ENCODE results near the gene TMEM208.

Gene TMEM208

DNA sequence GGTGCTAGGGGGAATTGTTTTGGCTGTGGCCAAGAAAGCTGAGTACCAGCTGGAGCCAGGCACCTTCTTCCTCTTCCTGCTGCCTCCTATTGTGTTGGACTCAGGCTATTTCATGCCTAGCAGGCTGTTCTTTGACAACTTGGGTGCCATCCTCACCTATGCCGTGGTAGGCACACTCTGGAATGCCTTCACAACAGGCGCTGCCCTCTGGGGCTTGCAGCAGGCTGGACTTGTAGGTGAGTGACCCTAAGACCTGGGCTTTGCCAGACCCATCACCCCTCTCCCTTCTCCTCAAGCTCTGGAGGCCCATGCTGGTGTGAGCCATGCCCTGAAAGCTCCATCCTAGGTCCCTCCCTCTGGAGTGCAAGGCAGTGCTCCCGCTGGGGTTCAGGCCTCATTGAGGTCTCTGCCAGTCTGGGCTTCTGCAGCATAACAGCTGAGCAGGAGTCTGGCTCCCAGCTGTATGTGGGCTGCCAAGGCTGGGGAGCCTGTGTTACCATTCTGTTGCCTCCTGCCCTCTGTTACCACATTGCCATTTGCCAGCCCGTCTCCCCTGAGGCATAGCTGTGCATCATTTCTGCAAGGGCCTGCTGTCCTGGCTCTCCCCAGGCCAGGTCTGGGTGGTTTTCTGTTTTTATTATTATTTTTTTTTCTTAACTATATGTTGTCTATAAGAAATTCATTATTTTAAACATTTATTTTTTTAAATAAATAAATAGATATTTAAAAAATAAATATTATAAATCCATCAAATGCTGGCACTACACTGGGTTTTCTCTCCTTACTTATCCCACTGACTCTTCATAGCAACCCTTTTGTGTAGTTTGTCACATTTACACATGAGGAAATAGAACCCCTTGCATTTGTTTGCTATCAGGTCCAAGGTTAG, 25.9 kb downstream of the TMEM208 start:
- no peak for DNase-seq

DNA sequence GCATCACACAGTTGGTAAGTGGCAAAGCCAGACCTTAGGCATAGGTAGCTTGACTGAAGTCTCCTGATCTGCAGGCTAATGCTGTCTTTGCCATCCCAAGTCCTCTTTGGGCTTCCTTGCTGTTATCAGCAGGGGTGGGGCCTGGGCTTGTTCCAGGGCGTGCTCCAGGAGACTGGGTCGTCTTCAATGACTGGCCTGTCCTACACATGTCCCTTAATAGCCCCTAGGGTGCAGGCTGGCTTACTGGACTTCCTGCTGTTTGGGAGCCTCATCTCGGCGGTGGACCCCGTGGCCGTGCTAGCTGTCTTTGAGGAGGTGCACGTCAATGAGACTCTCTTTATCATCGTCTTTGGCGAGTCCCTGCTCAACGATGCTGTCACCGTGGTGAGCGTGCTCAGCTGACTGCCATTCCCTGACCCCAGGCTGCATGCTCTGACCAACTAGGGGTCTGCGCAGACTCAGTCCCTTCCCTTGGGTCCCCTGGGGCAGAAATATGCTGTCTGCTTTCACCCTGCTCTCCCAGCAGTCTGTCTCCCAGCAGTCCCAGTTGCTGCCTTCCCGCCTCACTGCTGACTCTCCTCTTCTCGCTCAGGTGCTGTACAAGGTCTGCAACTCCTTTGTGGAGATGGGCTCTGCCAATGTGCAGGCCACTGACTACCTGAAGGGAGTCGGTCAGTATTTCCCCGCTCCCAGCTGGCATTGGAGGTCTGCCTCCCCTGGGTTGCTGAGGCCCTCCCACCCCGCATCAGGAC, 28.0 kb downstream of the TMEM208 start:
- no peak for DNase-seq

DNA sequence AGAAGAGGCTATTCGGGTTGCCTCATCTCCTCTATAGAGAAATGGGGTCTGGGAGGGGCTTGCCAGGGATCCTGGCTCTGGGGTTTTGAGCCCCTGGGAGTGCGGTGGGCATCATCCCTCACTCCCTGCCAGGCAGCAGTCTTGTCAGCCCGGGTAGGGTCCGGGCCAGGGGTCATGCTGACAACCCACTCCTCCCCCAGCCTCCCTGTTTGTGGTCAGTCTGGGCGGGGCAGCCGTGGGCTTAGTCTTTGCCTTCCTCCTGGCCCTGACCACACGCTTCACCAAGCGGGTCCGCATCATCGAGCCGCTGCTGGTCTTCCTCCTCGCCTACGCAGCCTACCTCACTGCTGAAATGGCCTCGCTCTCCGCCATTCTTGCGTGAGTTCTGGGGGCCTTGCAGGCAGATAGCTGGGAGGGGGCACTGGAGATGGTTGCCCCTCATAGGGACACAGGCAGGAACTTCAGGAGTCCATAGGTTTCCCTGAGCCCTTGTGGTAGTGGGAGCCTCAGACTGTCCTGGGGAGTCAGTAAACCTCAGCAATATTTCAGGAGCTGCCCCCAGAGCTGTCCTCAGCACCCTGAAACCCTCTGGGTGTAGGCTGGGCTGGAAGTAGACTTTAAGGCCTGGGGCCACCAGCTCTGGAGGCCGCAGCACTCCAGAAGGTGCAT, 28.8 kb downstream of the TMEM208 start:
- no peak for DNase-seq

- DNase-seq = no peak
These were observed 29.8 kb downstream of the TMEM208 start for GRCh38 chr16:67256701-67257230.

DNA sequence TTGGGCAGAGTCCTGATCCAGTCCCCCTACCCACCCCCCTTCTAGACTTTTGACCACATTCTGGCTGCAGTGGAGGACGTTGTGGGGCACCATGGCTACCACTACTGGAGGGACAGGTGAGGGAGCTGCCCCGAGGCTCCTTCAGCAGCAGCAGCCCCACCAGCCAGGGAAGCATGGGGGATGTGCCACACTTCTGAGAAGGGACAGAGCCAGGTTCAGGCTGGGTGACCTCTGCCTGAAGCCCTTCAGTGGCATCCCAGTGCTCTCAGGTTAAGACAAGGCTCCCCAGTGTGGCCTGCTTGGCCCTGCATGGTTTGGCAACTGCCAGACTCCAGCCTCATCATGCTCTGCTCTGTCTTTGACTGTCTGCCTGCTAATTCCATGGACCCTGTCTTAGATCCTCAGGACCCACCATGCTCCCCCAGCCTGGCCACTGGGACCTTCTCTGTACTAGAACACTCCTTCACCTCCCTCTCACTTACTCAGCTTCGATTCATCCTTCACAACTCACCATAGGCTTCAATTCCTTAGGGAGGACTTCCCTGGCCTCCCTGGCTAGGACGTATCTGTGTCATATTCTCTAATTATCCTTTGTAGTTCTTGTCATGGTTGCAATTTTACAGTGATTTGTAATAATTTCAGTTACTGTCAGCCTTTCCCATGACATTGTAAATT, 30.7 kb downstream of the TMEM208 start:
- DNase-seq = no peak

- no peak for DNase-seq
These were observed 31.4 kb downstream of the TMEM208 start for GRCh38 chr16:67258161-67258835.

- DNase-seq = no peak
These were observed 32.8 kb downstream of the TMEM208 start for GRCh38 chr16:67259705-67260104.

DNA sequence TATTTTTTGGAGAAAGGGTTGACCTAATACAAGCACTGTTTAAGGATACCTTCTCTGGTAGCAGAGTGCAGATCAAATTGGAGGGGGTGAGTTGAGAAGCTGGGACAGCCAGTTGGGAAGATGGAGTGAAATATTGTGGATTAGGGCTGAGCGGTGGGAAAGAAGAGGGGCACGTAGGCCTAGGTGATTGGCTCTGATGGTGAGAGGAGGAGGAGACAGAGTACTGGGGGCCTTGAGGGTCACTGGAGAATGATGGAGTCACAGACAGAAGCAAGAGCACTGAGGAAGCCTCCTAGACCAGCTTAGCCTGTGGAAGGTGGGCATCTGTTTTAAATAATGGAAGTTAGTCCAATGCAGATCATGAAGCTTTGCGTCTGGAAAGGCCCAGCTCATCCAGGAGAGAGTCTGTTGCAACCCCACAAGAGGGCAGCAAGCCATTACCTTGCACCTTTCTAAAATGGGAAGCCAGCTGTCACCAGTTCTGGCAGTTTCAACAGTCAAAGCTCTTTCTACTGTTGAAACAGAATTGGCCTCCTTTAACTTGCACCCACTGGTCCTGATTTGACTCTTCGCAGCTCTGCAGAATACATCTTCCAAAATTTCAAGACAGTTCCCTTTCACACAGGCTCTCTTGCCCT, 33.6 kb downstream of the TMEM208 start:
- DNase-seq = no peak

DNA sequence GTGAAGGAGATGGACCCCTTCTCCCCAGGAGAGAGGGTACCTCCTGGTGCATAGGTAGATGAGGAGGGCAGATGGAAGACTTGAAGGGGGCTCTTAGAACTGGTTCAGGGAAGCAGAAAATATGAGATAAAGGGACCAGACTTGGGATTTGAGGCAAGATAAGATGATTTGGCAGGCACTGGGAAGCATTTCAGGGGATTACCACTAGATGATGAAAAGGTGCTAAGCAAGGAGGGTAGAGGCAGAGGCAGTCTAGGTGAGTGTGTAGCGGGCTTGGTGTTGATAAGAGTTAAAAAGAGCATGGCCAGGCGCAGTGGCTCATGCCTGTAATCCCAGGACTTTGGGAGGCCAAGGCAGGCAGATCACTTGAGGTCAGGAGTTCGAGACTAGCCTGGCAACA, 36.3 kb downstream of the TMEM208 start:
- DNase-seq = no peak

DNA sequence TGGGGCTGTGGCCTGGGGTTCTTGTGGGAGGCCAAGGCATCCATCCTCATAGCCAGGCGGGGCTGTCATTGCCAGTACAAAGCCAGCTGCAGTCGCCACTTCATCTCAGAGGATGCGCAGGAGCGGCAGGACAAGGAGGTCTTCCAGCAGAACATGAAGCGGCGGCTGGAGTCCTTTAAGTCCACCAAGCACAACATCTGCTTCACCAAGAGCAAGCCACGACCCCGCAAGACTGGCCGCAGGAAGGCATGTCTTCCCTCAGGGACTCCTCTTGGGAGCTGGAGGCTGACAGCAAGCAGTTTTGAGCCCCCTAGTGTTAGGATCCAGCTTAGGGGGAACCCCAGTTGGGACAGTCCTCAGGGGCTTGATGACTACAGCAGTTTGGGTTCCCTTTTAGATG, 37.3 kb downstream of the TMEM208 start:
- DNase-seq = no peak

DNA sequence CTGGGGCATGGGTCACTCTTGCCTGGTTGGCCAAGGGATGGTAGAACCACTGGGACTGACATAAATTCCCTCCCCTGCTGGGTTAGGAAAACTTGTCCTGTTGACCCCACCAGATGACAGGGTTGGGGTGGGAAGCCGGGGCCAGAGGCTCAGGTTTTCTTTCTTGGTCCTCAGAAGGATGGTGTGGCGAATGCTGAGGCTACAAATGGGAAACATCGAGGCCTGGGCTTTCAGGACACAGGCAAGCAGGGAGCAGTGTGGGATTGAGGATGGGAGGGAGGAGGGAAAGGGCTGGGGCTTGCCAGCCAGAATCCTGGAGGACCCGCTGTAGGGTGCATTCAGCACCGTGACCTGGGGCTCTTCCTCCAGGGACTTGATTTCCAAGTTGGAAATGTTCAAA, 37.9 kb downstream of the TMEM208 start:
- no peak for DNase-seq

DNA sequence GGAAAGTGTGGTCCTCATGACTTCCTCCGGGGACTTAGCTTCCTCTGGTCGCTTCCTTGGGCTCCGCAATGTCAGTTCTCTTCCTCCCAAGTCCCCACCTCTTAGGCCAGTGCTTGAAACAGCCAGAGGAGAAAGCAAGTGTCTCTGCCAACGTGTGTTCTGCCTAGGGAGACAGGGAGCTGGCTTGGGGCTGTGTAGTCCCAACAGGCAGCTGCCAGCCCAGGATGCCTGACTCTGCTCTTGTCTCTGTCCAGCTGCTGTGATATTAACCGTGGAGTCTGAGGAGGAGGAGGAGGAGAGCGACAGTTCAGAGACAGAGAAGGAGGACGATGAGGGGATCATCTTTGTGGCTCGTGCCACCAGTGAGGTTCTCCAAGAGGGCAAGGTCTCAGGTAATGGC, 38.9 kb downstream of the TMEM208 start:
- DNase-seq = no peak

GRCh38 chr16:67268136-67268579, 41.2 kb downstream of the TMEM208 start:
- no peak for DNase-seq

DNA sequence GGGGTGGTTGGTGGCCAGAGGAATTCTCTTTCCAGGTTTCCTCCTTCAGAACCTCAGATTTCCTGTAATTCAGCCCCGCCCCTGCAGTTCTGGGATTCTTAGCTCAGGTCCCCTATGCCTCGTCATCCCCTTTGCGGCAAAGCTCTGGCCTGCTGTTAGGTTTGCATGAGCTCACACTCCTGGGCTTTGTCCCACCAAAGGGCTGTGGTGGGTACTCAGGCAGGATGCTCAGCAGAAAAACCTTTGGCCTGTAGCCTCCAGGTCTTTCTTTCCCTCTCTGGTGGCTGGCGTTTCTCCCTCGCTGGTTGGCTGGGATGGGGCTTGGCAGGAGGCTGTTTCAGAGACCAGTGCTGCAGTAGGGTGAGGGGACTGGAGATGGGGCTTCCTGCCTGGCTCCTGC, 42.8 kb downstream of the TMEM208 start:
- DNase-seq = no peak

GRCh38 chr16:67270931-67271338, 44.0 kb downstream of the TMEM208 start:
- DNase-seq = no peak

DNA sequence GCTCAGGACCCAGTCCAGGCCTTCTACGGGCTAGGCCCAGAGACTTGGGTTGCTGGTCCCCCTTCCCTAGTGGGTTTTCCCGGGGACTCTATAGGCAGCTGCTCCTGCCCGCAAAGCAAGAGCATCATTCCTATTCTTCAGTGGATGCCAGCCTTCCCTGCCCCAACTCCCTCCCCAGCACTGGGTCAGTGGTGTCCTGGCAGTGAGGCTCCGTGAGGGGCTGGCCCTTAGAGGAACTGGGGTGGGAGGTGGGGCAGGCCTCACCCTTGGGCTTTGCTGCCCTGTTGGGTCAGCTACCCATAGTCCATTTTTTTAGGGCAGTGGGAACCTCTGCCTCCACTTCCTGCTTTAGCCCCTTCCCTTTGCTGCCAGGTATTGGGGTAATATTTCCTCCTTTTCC, 44.5 kb downstream of the TMEM208 start:
- DNase-seq = no peak

DNA sequence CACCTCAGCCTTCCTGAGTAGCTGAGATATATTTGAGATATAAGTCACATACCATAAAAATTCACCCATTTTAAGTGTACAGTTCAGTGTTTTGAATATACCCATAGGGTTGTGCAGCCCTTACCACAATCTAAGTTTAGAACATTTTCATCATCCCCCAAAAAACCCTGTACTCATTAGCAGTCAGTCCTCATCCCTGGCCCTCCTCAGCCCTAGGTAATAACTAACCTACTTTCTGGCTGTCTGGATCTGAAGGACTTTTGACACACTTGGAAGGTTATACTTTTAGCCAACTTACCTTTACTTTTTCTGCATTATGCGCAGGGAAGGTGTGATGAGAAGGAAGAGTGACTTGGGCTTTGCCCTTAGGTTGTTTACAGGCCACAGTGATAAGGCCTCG, 48.4 kb downstream of the TMEM208 start:
- no peak for DNase-seq

- DNase-seq = no peak
These were observed 50.5 kb downstream of the TMEM208 start for GRCh38 chr16:67277294-67277998.

GRCh38 chr16:67277999-67278772, 51.3 kb downstream of the TMEM208 start:
- no peak for DNase-seq
